Natural killer cell (primary cell): ENCODE results near the gene PRODH. TPM values are rescaled to one million over a fixed set of nuclear protein-coding genes. Genes with fewer than 3 reads are reported as not detected.

Experiments used
- ATAC-seq, 3 donors: fragments of 150-1000 bp in 2 of 3; fragments of 200-7000 bp in 1 of 3; cut with Tn5 transposase; 1 replicate in 1 of 3; 2 replicates in 2 of 3; pipeline ENCODE4 v1.10.0; 2021; ENCODE audit warnings: mild to moderate bottlenecking in 2 of 3, moderate library complexity in 2 of 3
- DNase-seq, 2 donors: peaks; one replicate each; pipeline versions ENCODE4 v3.0.0 to v3.0.0-alpha.2; 2013 to 2021; ENCODE audit warnings: mixed read lengths in 1 of 2
- H3K27ac ChIP-seq: one replicate; pipeline ENCODE4 v1.5.1; 2013; ENCODE audit warnings: mild to moderate bottlenecking, low read length
- H3K27me3 ChIP-seq: one replicate; pipeline ENCODE4 v1.6.1; 2013; ENCODE audit warnings: low read length; ENCODE audit not compliant: control insufficient read depth, insufficient read depth
- H3K36me3 ChIP-seq: one replicate; pipeline ENCODE4 v1.6.1; 2013; ENCODE audit warnings: low read length; ENCODE audit not compliant: control insufficient read depth, insufficient read depth
- H3K4me1 ChIP-seq: one replicate; pipeline ENCODE4 v1.6.1; 2013; ENCODE audit warnings: low read length; ENCODE audit not compliant: control insufficient read depth, insufficient read depth
- H3K4me3 ChIP-seq: one replicate; pipeline ENCODE4 v1.5.1; 2013; ENCODE audit warnings: low read length
- H3K9me3 ChIP-seq: one replicate; pipeline ENCODE4 v1.6.1; 2013; ENCODE audit warnings: low read length; ENCODE audit not compliant: control insufficient read depth, insufficient read depth
- H3K27ac Mint-ChIP-seq, 2 donors: one replicate each; pipeline ENCODE4 v1.8.0; 2022; ENCODE audit warnings: mild to moderate bottlenecking in 2 of 2, mixed read lengths in 2 of 2, moderate library complexity in 1 of 2
- H3K27me3 Mint-ChIP-seq, 2 donors: one replicate each; pipeline ENCODE4 v1.8.0; 2022; ENCODE audit warnings: low read depth in 2 of 2, mixed read lengths in 2 of 2
- H3K36me3 Mint-ChIP-seq: one replicate; pipeline ENCODE4 v1.8.0; 2022; ENCODE audit warnings: mixed read lengths
- H3K4me1 Mint-ChIP-seq, 2 donors: one replicate each; pipeline ENCODE4 v1.8.0; 2022; ENCODE audit warnings: mixed read lengths in 2 of 2
- H3K4me3 Mint-ChIP-seq: one replicate; pipeline ENCODE4 v1.8.0; 2022; ENCODE audit warnings: mild to moderate bottlenecking, moderate library complexity, mixed read lengths
- H3K9me3 Mint-ChIP-seq, 2 donors: one replicate each; pipeline ENCODE4 v1.8.0; 2022; ENCODE audit warnings: mixed read lengths in 2 of 2
- CTCF ChIP-seq: fragments of 200-600 bp; IDR thresholded peaks from one replicate; pipeline ENCODE4 v1.8.0; 2022; ENCODE audit warnings: antibody characterized with exemption
- WGBS: methylation state at CpG from one replicate; pipeline ENCODE4 v1.1.7; 2013; ENCODE audit warnings: missing lambda C conversion rate; ENCODE audit not compliant: insufficient coverage; 5-methylcytosine and 5-hydroxymethylcytosine counted together
- intact Hi-C: fragments of 100-400 bp; cut with micrococcal nuclease; formaldehyde crosslinking; loops from one replicate; pipeline ENCODE4 v1.14.2; 2022
- total RNA-seq, 4 donors: library from RNA; stranded (reverse); fragments of 120-200 nt in 1 of 4; gene quantifications; one replicate each; pipeline versions ENCODE4 v1.2.3 to v1.2.4, GENCODE V29; 2013 to 2022

The PRODH gene, protein sequence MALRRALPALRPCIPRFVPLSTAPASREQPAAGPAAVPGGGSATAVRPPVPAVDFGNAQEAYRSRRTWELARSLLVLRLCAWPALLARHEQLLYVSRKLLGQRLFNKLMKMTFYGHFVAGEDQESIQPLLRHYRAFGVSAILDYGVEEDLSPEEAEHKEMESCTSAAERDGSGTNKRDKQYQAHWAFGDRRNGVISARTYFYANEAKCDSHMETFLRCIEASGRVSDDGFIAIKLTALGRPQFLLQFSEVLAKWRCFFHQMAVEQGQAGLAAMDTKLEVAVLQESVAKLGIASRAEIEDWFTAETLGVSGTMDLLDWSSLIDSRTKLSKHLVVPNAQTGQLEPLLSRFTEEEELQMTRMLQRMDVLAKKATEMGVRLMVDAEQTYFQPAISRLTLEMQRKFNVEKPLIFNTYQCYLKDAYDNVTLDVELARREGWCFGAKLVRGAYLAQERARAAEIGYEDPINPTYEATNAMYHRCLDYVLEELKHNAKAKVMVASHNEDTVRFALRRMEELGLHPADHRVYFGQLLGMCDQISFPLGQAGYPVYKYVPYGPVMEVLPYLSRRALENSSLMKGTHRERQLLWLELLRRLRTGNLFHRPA
- total RNA-seq = not detected
- not detected for total RNA-seq (2013)

- no peaks in the 10 kb centered on the region for H3K9me3 ChIP-seq
- no peak for ATAC-seq
- H3K36me3 ChIP-seq = no peaks in the 10 kb centered on the region
- H3K9me3 Mint-ChIP-seq = no peaks in the 10 kb centered on the region
- H3K36me3 Mint-ChIP-seq = no peaks in the 10 kb centered on the region
- no peaks in the 10 kb centered on the region for H3K27me3 ChIP-seq
- no peak within 1 kb of the TSS for H3K4me3 Mint-ChIP-seq
- intact Hi-C loops = no loop called here
- TF ChIP-seq CTCF = no peak
- WGBS = no CpG with 5 or more reads among the region's 67 CpGs
- H3K4me3 ChIP-seq = no peak within 1 kb of the TSS
- no peaks in the 10 kb centered on the region for H3K4me1 ChIP-seq
- DNase-seq = no peak
- H3K27me3 Mint-ChIP-seq = no peaks in the 10 kb centered on the region
- H3K27ac ChIP-seq = no peak within 1 kb of the TSS
- H3K27ac Mint-ChIP-seq = no peak within 1 kb of the TSS
- no peaks in the 10 kb centered on the region for H3K4me1 Mint-ChIP-seq
These were observed at the start of gene PRODH for GRCh38 chr22:18935889-18936529. Gene PRODH (minus strand): TSS chr22:18936293. CDS start chr22:18936287, 6 bp downstream.

GRCh38 chr22:18985780-18986179, 49.7 kb upstream of the PRODH start:
- H3K27ac Mint-ChIP-seq = no peak overlapping the region
- no peaks in the 10 kb centered on the region for H3K4me1 ChIP-seq
- no peaks in the 10 kb centered on the region for H3K4me1 Mint-ChIP-seq
- WGBS = 96% methylated on average over 21 of the region's 21 CpGs
- no peak for TF ChIP-seq CTCF
- no peak overlapping the region for H3K27ac ChIP-seq
- H3K9me3 Mint-ChIP-seq = peaks cover 0 to under 1% of the 10 kb centered on the region in 2 donors
- H3K36me3 Mint-ChIP-seq = no peaks in the 10 kb centered on the region
- no peaks in the 10 kb centered on the region for H3K27me3 Mint-ChIP-seq
- H3K9me3 ChIP-seq = no peaks in the 10 kb centered on the region
- no peaks in the 10 kb centered on the region for H3K27me3 ChIP-seq
- intact Hi-C loops = no loop called here
- DNase-seq (no peak), ATAC-seq (no peak)
- H3K36me3 ChIP-seq = no peaks in the 10 kb centered on the region
- no peak overlapping the region for H3K4me3 Mint-ChIP-seq
- H3K4me3 ChIP-seq = no peak overlapping the region

- Histone ChIP-seq H3K27ac (no peak overlapping the region), H3K4me1 (no peaks in the 10 kb centered on the region), H3K27me3 (no peaks in the 10 kb centered on the region), H3K9me3 (no peaks in the 10 kb centered on the region), H3K36me3 (no peaks in the 10 kb centered on the region), H3K4me3 (no peak overlapping the region)
- DNase-seq (no peak), ATAC-seq (no peak)
- no peaks in the 10 kb centered on the region for H3K27me3 Mint-ChIP-seq
- peaks cover 0 to 2% of the 10 kb centered on the region in 2 donors for H3K9me3 Mint-ChIP-seq
- H3K36me3 Mint-ChIP-seq = no peaks in the 10 kb centered on the region
- WGBS = 80% methylated on average over 10 of the region's 10 CpGs
- H3K4me3 Mint-ChIP-seq = no peak overlapping the region
- no peak overlapping the region for H3K27ac Mint-ChIP-seq
- intact Hi-C loops = no loop called here
- no peak for TF ChIP-seq CTCF
- H3K4me1 Mint-ChIP-seq = no peaks in the 10 kb centered on the region
These were observed 48.5 kb upstream of the PRODH start for GRCh38 chr22:18984564-18984963.
